ENCODE results near the gene AGMAT.
"Not testable (repeated sequence)": the region's sequence is repeated elsewhere in the genome, so short reads cannot be mapped to it uniquely, and the experiment has no call there.

Gene AGMAT

GRCh38 chr1:15610167-15610566 lies 25.3 kb upstream of the AGMAT start:
- H3K36me3 ChIP-seq (ENCODE audit: control insufficient read depth, insufficient read depth, low read length), result no peaks in the 10 kb centered on the region
- H3K27ac ChIP-seq (ENCODE audit: insufficient read depth, low read length, poor library complexity, severe bottlenecking), result no peak overlapping the region
- H3K4me1 ChIP-seq (ENCODE audit: control insufficient read depth, insufficient read depth, low read length, poor library complexity, severe bottlenecking), result no peaks in the 10 kb centered on the region
- H3K27me3 ChIP-seq (replicated peaks; ENCODE audit: control insufficient read depth, insufficient read depth, low read length, poor library complexity, severe bottlenecking), result no peaks in the 10 kb centered on the region
- H3K9me3 ChIP-seq (ENCODE audit: control insufficient read depth, low read length), result no peaks in the 10 kb centered on the region
- H3K4me3 ChIP-seq (ENCODE audit: insufficient read depth, low read depth, low read length, poor library complexity, severe bottlenecking), result no peak overlapping the region
- DNase-seq, result no peak

DNA sequence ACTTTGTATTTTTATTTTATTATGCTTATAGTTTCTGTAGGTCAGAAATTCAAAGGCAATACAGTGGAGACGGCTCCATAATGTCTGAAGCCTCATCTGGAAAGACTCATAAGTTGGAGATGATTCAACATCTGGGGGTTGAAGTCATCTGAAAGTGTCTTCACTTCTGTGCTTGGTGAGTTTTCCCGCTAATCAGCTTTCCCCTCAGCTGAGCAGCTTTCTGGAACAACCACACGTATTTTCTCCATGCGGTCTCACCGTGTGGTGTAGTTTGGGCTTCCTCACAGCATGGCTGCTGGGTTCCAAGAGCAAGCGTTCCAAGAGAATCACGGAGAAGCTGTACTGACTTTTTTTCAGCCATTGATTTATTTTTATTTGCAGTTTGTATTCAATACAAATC lies 24.8 kb upstream of the AGMAT start:
- Histone ChIP-seq H3K36me3 (ENCODE audit: control insufficient read depth, insufficient read depth, low read length) (no peaks in the 10 kb centered on the region), H3K27ac (ENCODE audit: insufficient read depth, low read length, poor library complexity, severe bottlenecking) (no peak overlapping the region), H3K27me3 (replicated peaks; ENCODE audit: control insufficient read depth, insufficient read depth, low read length, poor library complexity, severe bottlenecking) (no peaks in the 10 kb centered on the region), H3K4me1 (ENCODE audit: control insufficient read depth, insufficient read depth, low read length, poor library complexity, severe bottlenecking) (no peaks in the 10 kb centered on the region), H3K9me3 (ENCODE audit: control insufficient read depth, low read length) (no peaks in the 10 kb centered on the region), H3K4me3 (ENCODE audit: insufficient read depth, low read depth, low read length, poor library complexity, severe bottlenecking) (no peak overlapping the region)
- DNase-seq, result no peak

DNA sequence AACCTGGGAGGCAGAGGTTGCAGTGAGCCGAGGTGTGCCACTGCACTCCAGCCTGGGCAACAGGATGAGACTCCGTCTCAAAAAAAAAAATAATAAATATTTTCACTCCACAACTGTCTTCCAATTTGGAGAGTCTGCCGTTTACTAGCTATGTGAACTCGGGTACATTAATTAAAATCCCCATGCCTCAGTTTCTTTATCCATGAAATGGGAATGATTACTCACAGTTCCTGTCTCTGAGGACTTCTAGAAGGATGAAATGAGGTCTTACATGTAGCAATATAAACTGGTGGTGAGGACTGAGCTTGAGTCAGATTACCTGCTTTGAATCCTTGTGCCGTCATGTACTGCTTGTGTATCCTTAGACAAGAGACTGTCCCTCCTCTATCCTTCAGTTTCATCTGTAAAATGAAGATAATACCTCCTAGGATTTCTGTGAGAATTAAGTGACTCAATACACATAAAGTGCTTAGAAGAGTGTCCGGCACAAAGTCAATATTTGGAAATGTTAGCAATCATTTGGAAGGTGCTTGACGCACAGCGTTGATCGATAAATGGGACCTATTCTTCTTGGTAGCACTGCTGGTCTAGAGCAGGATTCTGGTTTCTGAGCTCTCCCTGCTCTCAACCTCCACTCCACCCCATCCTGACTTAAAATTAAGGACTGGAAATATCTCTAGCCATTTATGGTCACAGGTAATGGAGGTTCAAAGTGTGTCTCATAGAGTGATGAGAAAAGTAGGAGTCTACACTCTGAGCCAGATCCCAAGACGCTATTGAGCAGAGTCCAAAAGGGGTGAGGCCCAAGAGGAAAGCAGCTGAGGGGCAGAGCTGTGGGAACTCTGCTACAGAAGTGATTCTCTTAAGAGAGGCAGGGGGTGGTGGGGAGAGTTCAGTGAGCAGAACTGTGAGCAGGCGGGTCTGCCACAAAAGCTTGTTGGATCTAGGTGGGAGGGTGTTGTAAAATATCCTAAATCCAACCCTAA lies 20.8 kb upstream of the AGMAT start:
- H3K4me1 ChIP-seq (ENCODE audit: control insufficient read depth, insufficient read depth, low read length, poor library complexity, severe bottlenecking), result peaks cover 8% of the 10 kb centered on the region
- no peak for DNase-seq
- no peak overlapping the region for H3K27ac ChIP-seq (ENCODE audit: insufficient read depth, low read length, poor library complexity, severe bottlenecking)
- no peaks in the 10 kb centered on the region for H3K9me3 ChIP-seq (ENCODE audit: control insufficient read depth, low read length)
- no peaks in the 10 kb centered on the region for H3K36me3 ChIP-seq (ENCODE audit: control insufficient read depth, insufficient read depth, low read length)
- H3K4me3 ChIP-seq (ENCODE audit: insufficient read depth, low read depth, low read length, poor library complexity, severe bottlenecking), result no peak overlapping the region
- no peaks in the 10 kb centered on the region for H3K27me3 ChIP-seq (replicated peaks; ENCODE audit: control insufficient read depth, insufficient read depth, low read length, poor library complexity, severe bottlenecking)

- H3K4me1 ChIP-seq (ENCODE audit: control insufficient read depth, insufficient read depth, low read length, poor library complexity, severe bottlenecking); H3K4me3 ChIP-seq (ENCODE audit: insufficient read depth, low read depth, low read length, poor library complexity, severe bottlenecking); H3K9me3 ChIP-seq (ENCODE audit: control insufficient read depth, low read length); DNase-seq; H3K27ac ChIP-seq (ENCODE audit: insufficient read depth, low read length, poor library complexity, severe bottlenecking); H3K27me3 ChIP-seq (replicated peaks; ENCODE audit: control insufficient read depth, insufficient read depth, low read length, poor library complexity, severe bottlenecking); H3K36me3 ChIP-seq (ENCODE audit: control insufficient read depth, insufficient read depth, low read length): not testable (repeated sequence)
These were observed 19.5 kb upstream of the AGMAT start for GRCh38 chr1:15604400-15604799.

DNA sequence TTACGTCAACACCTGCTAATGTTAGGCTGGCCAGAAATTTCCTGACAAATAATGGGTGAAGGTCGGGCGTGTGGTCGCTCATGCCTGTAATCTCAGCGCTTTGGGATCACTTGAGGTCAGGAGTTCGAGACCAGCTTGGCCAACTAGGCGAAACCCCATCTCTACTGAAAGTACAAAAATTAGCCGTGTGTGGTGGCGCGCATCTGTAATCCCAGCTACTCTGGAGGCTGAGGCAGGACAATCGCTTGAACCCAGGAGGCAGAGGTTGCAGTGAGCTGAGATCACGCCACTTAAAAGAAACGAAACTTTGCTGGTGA lies 19.1 kb upstream of the AGMAT start:
- not testable (repeated sequence) for DNase-seq; H3K27me3 ChIP-seq (replicated peaks; ENCODE audit: control insufficient read depth, insufficient read depth, low read length, poor library complexity, severe bottlenecking); H3K36me3 ChIP-seq (ENCODE audit: control insufficient read depth, insufficient read depth, low read length); H3K4me1 ChIP-seq (ENCODE audit: control insufficient read depth, insufficient read depth, low read length, poor library complexity, severe bottlenecking); H3K9me3 ChIP-seq (ENCODE audit: control insufficient read depth, low read length)
- peak overlapping the region; percentile 46 for H3K27ac ChIP-seq (ENCODE audit: insufficient read depth, low read length, poor library complexity, severe bottlenecking)
- peak overlapping the region; percentile 82 for H3K4me3 ChIP-seq (ENCODE audit: insufficient read depth, low read depth, low read length, poor library complexity, severe bottlenecking)

GRCh38 chr1:15603050-15603965 lies 18.5 kb upstream of the AGMAT start:
- Histone ChIP-seq H3K27ac (ENCODE audit: insufficient read depth, low read length, poor library complexity, severe bottlenecking) (peak overlapping the region; percentile 67), H3K9me3 (ENCODE audit: control insufficient read depth, low read length) (no peaks in the 10 kb centered on the region), H3K4me3 (ENCODE audit: insufficient read depth, low read depth, low read length, poor library complexity, severe bottlenecking) (peak overlapping the region; percentile 82)

GRCh38 chr1:15598436-15598835 lies 13.6 kb upstream of the AGMAT start:
- no peak for DNase-seq
- Histone ChIP-seq H3K9me3 (ENCODE audit: control insufficient read depth, low read length) (no peaks in the 10 kb centered on the region), H3K27me3 (replicated peaks; ENCODE audit: control insufficient read depth, insufficient read depth, low read length, poor library complexity, severe bottlenecking) (no peaks in the 10 kb centered on the region), H3K4me3 (ENCODE audit: insufficient read depth, low read depth, low read length, poor library complexity, severe bottlenecking) (no peak overlapping the region), H3K4me1 (ENCODE audit: control insufficient read depth, insufficient read depth, low read length, poor library complexity, severe bottlenecking) (peaks cover 5% of the 10 kb centered on the region), H3K36me3 (ENCODE audit: control insufficient read depth, insufficient read depth, low read length) (no peaks in the 10 kb centered on the region), H3K27ac (ENCODE audit: insufficient read depth, low read length, poor library complexity, severe bottlenecking) (no peak overlapping the region)

More at GRCh38 chr1:15603050-15603965, 18.5 kb upstream of the AGMAT start:
- H3K4me1 ChIP-seq (ENCODE audit: control insufficient read depth, insufficient read depth, low read length, poor library complexity, severe bottlenecking), result peaks cover 8% of the 10 kb centered on the region
- H3K27me3 ChIP-seq (replicated peaks; ENCODE audit: control insufficient read depth, insufficient read depth, low read length, poor library complexity, severe bottlenecking), result no peaks in the 10 kb centered on the region
- peak; percentile 81 to 91 (median 85) for DNase-seq
- no peaks in the 10 kb centered on the region for H3K36me3 ChIP-seq (ENCODE audit: control insufficient read depth, insufficient read depth, low read length)

GRCh38 chr1:15595809-15596617 lies 11.2 kb upstream of the AGMAT start:
- H3K4me1 ChIP-seq (ENCODE audit: control insufficient read depth, insufficient read depth, low read length, poor library complexity, severe bottlenecking), result no peaks in the 10 kb centered on the region

GRCh38 chr1:15592285-15592684 lies 7.4 kb upstream of the AGMAT start:
- Histone ChIP-seq H3K4me1 (ENCODE audit: control insufficient read depth, insufficient read depth, low read length, poor library complexity, severe bottlenecking) (no peaks in the 10 kb centered on the region), H3K27me3 (replicated peaks; ENCODE audit: control insufficient read depth, insufficient read depth, low read length, poor library complexity, severe bottlenecking) (no peaks in the 10 kb centered on the region), H3K36me3 (ENCODE audit: control insufficient read depth, insufficient read depth, low read length) (peaks cover 2% of the 10 kb centered on the region), H3K9me3 (ENCODE audit: control insufficient read depth, low read length) (no peaks in the 10 kb centered on the region), H3K27ac (ENCODE audit: insufficient read depth, low read length, poor library complexity, severe bottlenecking) (no peak overlapping the region), H3K4me3 (ENCODE audit: insufficient read depth, low read depth, low read length, poor library complexity, severe bottlenecking) (no peak overlapping the region)
- no peak for DNase-seq

More at GRCh38 chr1:15595809-15596617, 11.2 kb upstream of the AGMAT start:
- H3K4me3 ChIP-seq (ENCODE audit: insufficient read depth, low read depth, low read length, poor library complexity, severe bottlenecking), result no peak overlapping the region
- no peaks in the 10 kb centered on the region for H3K27me3 ChIP-seq (replicated peaks; ENCODE audit: control insufficient read depth, insufficient read depth, low read length, poor library complexity, severe bottlenecking)
- DNase-seq, result no peak
- H3K36me3 ChIP-seq (ENCODE audit: control insufficient read depth, insufficient read depth, low read length), result no peaks in the 10 kb centered on the region
- no peaks in the 10 kb centered on the region for H3K9me3 ChIP-seq (ENCODE audit: control insufficient read depth, low read length)
- H3K27ac ChIP-seq (ENCODE audit: insufficient read depth, low read length, poor library complexity, severe bottlenecking), result no peak overlapping the region
